GM19438 (cell line): ENCODE measurements around the gene LRP11.
"Not testable (repeated sequence)": the region's sequence is repeated elsewhere in the genome, so short reads cannot be mapped to it uniquely, and the experiment has no call there.

ENCODE experiments used
- ATAC-seq: cut with Tn5 transposase; IDR thresholded peaks from one replicate; pipeline ENCODE4 v1.9.1; 2021; ENCODE audit warnings: low read depth; ENCODE audit not compliant: unreplicated experiment

The LRP11 gene

GRCh38 chr6:149863698-149864577, at the start of gene LRP11:
Gene LRP11, minus strand, starts transcription at chr6:149864359. Its CDS starts 339 bp downstream, at chr6:149864020.
- peak; percentile 89 for ATAC-seq

GRCh38 chr6:149913540-149914240, 49.5 kb upstream of the LRP11 start:
- no peak for ATAC-seq

GRCh38 chr6:149913085-149913484, 48.9 kb upstream of the LRP11 start:
- ATAC-seq: no peak

- not testable (repeated sequence) for ATAC-seq
Measured at GRCh38 chr6:149912680-149913079, 48.5 kb upstream of the LRP11 start.

- ATAC-seq: no peak
Measured at GRCh38 chr6:149910721-149911151, 46.6 kb upstream of the LRP11 start.

- ATAC-seq: no peak
Measured at GRCh38 chr6:149909701-149910470, 45.7 kb upstream of the LRP11 start.

- ATAC-seq: not testable (repeated sequence)
Measured at GRCh38 chr6:149908480-149908879, 44.3 kb upstream of the LRP11 start.

- ATAC-seq: no peak
Measured at GRCh38 chr6:149907317-149907716, 43.2 kb upstream of the LRP11 start.

GRCh38 chr6:149906405-149906804, 42.2 kb upstream of the LRP11 start:
- no peak for ATAC-seq

- ATAC-seq: no peak
Measured at GRCh38 chr6:149905911-149906371, 41.8 kb upstream of the LRP11 start.

- ATAC-seq: no peak
Measured at GRCh38 chr6:149905371-149905910, 41.3 kb upstream of the LRP11 start.

- ATAC-seq: no peak
Measured at GRCh38 chr6:149904661-149905370, 40.7 kb upstream of the LRP11 start.

GRCh38 chr6:149903938-149904611, 39.9 kb upstream of the LRP11 start:
- no peak for ATAC-seq

GRCh38 chr6:149901444-149902140, 37.4 kb upstream of the LRP11 start:
- ATAC-seq: no peak

- no peak for ATAC-seq
Measured at GRCh38 chr6:149900620-149901443, 36.7 kb upstream of the LRP11 start.

- ATAC-seq: no peak
Measured at GRCh38 chr6:149899926-149900619, 35.9 kb upstream of the LRP11 start.

GRCh38 chr6:149899486-149899885, 35.3 kb upstream of the LRP11 start:
- no peak for ATAC-seq
